Fibroblast of pulmonary artery (primary cell): ENCODE measurements around the gene A2ML1.
"Not testable (repeated sequence)": the region's sequence is repeated elsewhere in the genome, so short reads cannot be mapped to it uniquely, and the experiment has no call there.

Source experiments
- DNase-seq: peaks from one replicate; pipeline ENCODE4 v3.0.0-alpha.2; 2010; ENCODE audit warnings: low read depth
- H3K4me3 ChIP-seq: replicated peaks from 2 replicates; pipeline ENCODE4 v1.5.1; 2011; ENCODE audit warnings: low read depth, mild to moderate bottlenecking, control low read depth, low read length, moderate library complexity
- CTCF ChIP-seq: IDR thresholded peaks from 2 replicates; pipeline ENCODE4 v1.5.1; 2011; ENCODE audit warnings: mild to moderate bottlenecking, control low read depth, low read length, inconsistent platforms; ENCODE audit errors: missing control alignments

Gene A2ML1

GRCh38 chr12:8917031-8917430 lies 94.6 kb downstream of the A2ML1 start:
- no peak for TF ChIP-seq CTCF
- DNase-seq = no peak
- H3K4me3 ChIP-seq = no peak overlapping the region

- DNase-seq = no peak
- no peak overlapping the region for H3K4me3 ChIP-seq
- TF ChIP-seq CTCF = no peak
Observed at GRCh38 chr12:8917751-8918150, 95.3 kb downstream of the A2ML1 start.

- not testable (repeated sequence) for H3K4me3 ChIP-seq, DNase-seq
Observed at GRCh38 chr12:8919643-8920042, 97.2 kb downstream of the A2ML1 start.

GRCh38 chr12:8922544-8922943 lies 100.1 kb downstream of the A2ML1 start:
- TF ChIP-seq CTCF = no peak
- no peak for DNase-seq
- no peak overlapping the region for H3K4me3 ChIP-seq
